NT2/D1 (cell line): ENCODE data around the gene TMEM94.

Source experiments
- SUZ12 ChIP-seq: IDR thresholded peaks from 2 replicates; pipeline ENCODE4 v1.6.1; 2011; ENCODE audit not compliant: insufficient read length, insufficient read depth; ENCODE audit errors: extremely low read depth
- YY1 ChIP-seq: IDR thresholded peaks from 2 replicates; pipeline ENCODE4 v1.6.1; 2011; ENCODE audit not compliant: insufficient read length, insufficient read depth
- ZNF274 ChIP-seq: IDR thresholded peaks from 2 replicates; pipeline ENCODE4 v1.6.1; 2011; ENCODE audit warnings: mild to moderate bottlenecking, low read depth, low read length

DNA sequence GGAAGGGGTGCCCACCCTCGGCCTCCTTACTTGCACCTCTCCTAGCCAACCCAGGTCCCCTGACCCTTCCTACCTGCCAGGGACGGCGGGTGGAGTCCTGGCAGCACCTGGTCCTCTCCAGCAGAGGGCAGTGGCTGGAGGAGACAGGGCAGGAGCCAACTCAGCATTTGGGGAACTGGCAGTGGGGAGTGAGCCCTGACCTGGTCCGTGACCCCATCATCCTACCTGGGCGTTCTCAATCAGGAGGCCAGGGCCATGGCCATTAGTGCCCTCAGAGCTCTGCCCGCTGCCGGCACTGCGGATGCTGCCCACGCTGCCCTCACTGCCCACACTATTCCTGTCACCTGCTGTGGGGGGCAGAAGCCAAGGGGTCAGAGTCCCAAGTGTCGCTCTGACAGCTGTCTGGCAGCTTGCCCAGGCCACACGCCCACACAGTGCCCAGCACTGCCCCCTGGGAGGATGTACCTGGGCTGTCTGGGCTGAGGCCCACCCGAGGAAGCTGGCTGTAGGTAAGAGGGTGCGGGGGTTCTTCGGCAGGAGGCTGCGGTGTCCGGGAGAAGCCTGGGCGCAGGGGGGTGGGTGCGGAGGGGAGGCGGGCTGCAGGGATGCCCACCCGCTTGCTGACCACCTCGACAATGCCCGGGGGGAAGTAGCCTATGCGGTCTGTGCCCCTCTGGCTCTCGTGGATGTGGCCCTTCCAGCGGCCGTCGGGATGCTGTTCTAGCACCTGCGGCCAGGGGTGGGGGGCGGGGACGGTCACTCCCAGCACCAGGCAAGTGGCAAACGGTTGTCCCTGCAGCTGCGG is 48.1 kb downstream of the TMEM94 start:
- TF ChIP-seq YY1, result no peak
- TF ChIP-seq SUZ12, result no peak
- no peak for TF ChIP-seq ZNF274
